HG02970 (cell line): ENCODE results near the gene ZBED2.

ENCODE experiments used
- ATAC-seq: cut with Tn5 transposase; IDR thresholded peaks from one replicate; pipeline ENCODE4 v1.9.1; 2021; ENCODE audit warnings: mild to moderate bottlenecking, moderate library complexity, moderate number of reproducible peaks; ENCODE audit not compliant: unreplicated experiment, low FRiP score

The ZBED2 gene

GRCh38 chr3:111605018-111605417 lies 9.9 kb upstream of the ZBED2 start:
- no peak for ATAC-seq

- ATAC-seq: no peak
Measured at GRCh38 chr3:111604119-111604518, 9.0 kb upstream of the ZBED2 start.

DNA sequence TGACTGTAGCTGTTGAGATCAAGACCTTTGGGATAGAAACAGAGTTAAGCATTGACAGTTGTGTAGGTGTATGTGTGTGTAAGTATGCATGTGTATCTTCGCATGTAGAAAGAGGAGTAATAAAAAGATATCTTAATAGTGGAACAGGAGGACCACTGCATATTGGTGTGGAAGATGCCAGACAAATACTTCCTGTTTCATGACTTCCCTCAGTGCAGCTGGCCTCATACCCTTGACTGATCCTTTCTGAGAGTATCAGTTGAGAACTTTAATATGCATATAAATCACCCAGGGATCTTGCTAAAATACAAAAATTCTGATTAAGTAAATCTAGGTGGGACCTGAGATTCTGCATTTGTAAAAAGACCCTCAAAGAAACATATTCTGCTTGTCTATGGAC lies 8.5 kb upstream of the ZBED2 start:
- ATAC-seq: no peak

GRCh38 chr3:111601810-111602209 lies 6.7 kb upstream of the ZBED2 start:
- no peak for ATAC-seq

DNA sequence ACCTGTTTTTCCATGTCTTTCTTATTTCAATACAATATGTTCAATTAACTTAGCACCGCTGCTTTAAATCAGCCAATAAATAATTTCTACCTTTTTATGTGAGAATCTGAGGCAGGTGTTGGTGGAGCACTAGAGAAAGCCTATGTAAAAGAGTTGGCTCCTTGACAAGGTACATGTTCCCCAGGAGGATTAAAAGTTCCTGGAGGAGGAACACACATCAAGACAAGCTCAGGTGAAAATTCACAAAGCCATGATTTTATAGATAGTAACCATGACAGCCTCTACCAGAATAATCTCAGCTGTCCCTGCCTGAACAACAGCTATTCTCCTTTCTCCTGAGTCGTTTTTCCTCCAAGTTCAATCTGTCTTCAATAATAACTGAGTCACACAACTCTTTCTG lies 3.4 kb upstream of the ZBED2 start:
- no peak for ATAC-seq

DNA sequence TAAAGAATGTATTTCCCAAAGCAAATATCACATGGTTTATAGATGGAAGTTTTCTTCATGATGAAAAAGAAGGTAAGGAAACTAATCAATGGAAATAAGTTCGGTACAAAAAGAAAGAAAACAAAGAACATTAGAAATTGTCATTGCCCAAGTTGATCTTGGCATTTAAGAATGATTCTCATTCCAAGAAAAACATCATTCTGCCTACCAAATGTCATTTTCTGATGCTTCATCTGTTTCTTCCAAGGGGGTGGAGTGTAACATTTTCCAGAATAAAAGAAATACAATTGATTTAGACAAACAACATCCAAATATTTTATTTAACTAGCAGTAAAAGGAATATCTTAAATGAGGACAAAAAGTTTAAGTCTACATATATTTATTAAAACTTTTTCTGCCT lies 3.0 kb upstream of the ZBED2 start:
- no peak for ATAC-seq

- ATAC-seq: no peak
Measured at GRCh38 chr3:111596328-111596727, 1.2 kb upstream of the ZBED2 start.

GRCh38 chr3:111594781-111595180 lies 365 bp downstream of the ZBED2 start:
- no peak for ATAC-seq

- no peak for ATAC-seq
Measured at GRCh38 chr3:111594205-111594604, 941 bp downstream of the ZBED2 start.

GRCh38 chr3:111593666-111594065 lies 1.5 kb downstream of the ZBED2 start:
- ATAC-seq: no peak

GRCh38 chr3:111592936-111593335 lies 2.2 kb downstream of the ZBED2 start:
- ATAC-seq: no peak

GRCh38 chr3:111592143-111592542 lies 3.0 kb downstream of the ZBED2 start:
- no peak for ATAC-seq

DNA sequence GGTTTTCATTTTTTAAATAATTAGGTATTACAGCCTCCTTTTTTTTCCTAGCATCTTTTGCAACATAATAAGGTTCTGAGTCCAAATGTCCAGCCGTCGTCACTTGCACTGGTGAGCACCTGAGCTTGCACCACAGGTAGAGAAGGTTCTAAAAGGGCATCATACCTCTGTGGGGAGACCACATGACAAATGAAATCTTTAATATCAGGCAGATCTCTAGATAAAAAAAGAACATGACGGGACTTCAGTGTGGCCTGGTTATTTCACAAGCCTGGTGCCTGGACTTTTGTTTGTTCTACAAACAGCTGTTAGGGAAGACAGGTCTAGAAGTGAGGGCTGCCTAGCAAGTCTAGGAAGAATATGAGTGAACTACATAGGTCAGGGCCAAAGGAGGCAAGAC lies 3.6 kb downstream of the ZBED2 start:
- no peak for ATAC-seq

- no peak for ATAC-seq
Measured at GRCh38 chr3:111590143-111590491, 5.0 kb downstream of the ZBED2 start.

DNA sequence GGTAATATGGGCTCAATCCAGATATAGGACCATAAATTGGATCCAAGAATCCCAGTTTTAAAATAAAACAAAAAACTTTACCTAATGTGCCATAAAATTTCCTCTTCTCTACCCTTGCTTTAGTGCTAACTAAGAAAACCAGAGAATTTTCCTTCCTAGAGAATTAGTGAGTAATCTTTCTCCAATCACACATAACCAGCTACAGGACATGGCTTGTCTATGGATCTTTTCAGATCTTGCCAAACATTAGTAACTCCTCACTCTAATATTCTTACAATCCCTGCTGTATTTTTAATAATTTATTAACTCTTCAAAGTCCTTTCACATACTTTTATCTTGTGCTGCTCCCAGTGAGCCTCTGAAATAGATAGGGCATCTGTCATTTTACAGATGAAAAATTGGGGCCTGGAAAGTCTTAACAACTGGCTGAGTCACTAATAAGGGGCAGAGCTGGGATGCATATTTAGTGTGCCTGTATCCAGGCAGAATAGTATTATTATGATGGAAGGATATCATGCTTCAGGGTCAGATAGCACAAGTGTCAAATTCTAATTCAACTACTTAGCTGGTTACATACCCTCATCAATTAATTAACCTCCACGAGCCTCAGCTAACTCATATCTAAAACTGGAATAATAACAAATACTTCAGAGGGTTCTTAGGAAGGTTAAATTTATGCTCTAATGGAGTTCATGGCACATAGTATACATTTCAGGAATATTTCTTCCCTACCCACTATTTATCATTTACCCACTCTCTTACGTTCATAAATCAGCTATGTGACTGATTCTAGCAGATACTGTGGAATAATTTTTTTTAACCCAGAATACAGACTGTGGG lies 5.6 kb downstream of the ZBED2 start:
- ATAC-seq: no peak

GRCh38 chr3:111588527-111588926 lies 6.6 kb downstream of the ZBED2 start:
- no peak for ATAC-seq

GRCh38 chr3:111585217-111585616 lies 9.9 kb downstream of the ZBED2 start:
- no peak for ATAC-seq

DNA sequence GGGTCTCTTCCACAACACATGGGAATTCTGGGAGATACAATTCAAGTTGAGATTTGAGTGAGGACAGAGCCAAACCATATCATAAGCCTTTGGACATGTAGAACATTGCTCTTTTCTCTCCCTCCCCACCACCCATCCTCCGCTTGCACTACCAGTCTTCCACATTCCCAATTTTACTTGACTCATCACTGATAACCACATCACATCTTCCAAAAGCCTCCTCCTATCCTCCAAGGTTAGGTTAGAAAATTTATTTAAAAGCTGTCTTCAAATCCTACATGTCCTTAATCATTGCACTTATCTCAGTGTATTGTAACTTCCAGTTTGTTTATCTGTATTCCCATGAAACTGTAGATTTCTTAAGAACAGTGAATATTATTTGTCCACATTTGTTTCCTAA lies 10.4 kb downstream of the ZBED2 start:
- no peak for ATAC-seq

GRCh38 chr3:111582120-111582474 lies 13.0 kb downstream of the ZBED2 start:
- no peak for ATAC-seq

- no peak for ATAC-seq
Measured at GRCh38 chr3:111581403-111582119, 13.6 kb downstream of the ZBED2 start.

DNA sequence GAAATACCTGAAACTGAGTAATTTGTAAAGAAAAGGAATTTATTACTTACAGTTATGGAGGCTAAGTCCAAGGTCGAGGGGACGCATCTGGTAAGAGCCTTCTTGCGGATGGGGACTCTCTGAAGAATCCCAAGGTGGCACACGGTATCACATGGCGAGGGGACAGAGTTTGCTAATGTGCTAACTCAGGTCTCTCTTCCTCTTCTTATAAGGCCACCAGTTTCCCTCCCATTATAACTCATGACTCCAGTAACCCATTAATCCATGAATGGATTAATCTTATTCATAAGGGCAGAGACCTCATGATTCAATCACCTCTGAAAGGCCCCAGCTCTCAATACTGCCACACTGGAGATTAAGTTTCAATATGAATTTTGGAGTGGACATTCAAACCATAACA lies 15.7 kb downstream of the ZBED2 start:
- no peak for ATAC-seq

DNA sequence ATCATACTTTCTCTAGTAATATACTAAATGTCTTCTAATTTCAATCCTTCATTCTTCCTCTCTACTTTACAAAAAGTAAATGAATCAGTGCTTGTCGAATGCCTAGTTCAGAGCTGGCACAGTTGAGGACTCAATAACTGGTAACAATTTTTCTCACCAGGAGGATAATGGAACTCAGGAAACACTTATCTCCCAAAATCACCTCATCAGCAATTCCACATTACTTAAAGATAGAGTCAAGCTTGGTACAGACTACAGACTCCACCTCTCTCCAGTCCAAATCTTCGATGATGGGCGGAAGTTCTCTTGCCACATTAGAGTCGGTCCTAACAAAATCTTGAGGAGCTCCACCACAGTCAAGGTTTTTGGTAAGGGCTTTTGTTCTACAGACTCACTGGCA lies 16.3 kb downstream of the ZBED2 start:
- no peak for ATAC-seq
